Gastrocnemius medialis (tissue), 4 donors: ENCODE measurements around the gene HMX1. TPM values are rescaled to one million over a fixed set of nuclear protein-coding genes. Genes with fewer than 3 reads are reported as not detected.

Experiments used
- ATAC-seq, 2 donors: fragments of 150-250 bp; one replicate each; pipeline ENCODE4 v1.9.1; 2016
- DNase-seq, 2 donors: peaks; one replicate each; pipeline ENCODE4 v3.0.0-alpha.2; 2019
- H3K27ac ChIP-seq, 4 donors: fragments of 200-600 bp; sonication (generic); 1 replicate in 1 of 4; 2 replicates in 3 of 4; pipeline ENCODE4 v1.5.1; 2016 to 2018; ENCODE audit warnings: mild to moderate bottlenecking in 2 of 4, moderate library complexity in 1 of 4
- H3K27me3 ChIP-seq, 3 donors: fragments of 200-600 bp; sonication (generic) in 2 of 3; 1 replicate in 1 of 3; 2 replicates in 2 of 3; pipeline versions ENCODE4 v1.5.1 to v1.6.0; 2016 to 2019; ENCODE audit warnings: mild to moderate bottlenecking in 1 of 3, moderate library complexity in 1 of 3
- H3K36me3 ChIP-seq, 2 donors: fragments of 200-600 bp; sonication (generic) in 1 of 2; one replicate each; pipeline ENCODE4 v1.5.1; 2017 to 2018
- H3K4me1 ChIP-seq, 2 donors: fragments of 200-600 bp; sonication (generic) in 1 of 2; one replicate each; pipeline ENCODE4 v1.5.1; 2016 to 2017; ENCODE audit warnings: mild to moderate bottlenecking in 2 of 2
- H3K4me3 ChIP-seq, 4 donors: fragments of 200-600 bp; sonication (generic) in 3 of 4; 1 replicate in 1 of 4; 2 replicates in 3 of 4; pipeline ENCODE4 v1.5.1; 2016 to 2019; ENCODE audit warnings: mild to moderate bottlenecking in 2 of 4
- H3K9me3 ChIP-seq, 3 donors: fragments of 200-600 bp; sonication (generic) in 2 of 3; 1 replicate in 1 of 3; 2 replicates in 2 of 3; pipeline ENCODE4 v1.5.1; 2016 to 2019
- POLR2A ChIP-seq, 2 donors: fragments of 450-650 bp; IDR thresholded peaks; one replicate each; pipeline ENCODE4 v1.6.1; 2017; ENCODE audit warnings: antibody characterized with exemption in 2 of 2, mild to moderate bottlenecking in 2 of 2, moderate library complexity in 2 of 2
- in situ Hi-C, 4 donors: fragments of 200-750 bp; cut with MboI; loops; one replicate each; pipeline versions ENCODE4 v1.15.0 to v1.8.0; 2017; ENCODE audit warnings: low sequenced_read_pairs in 4 of 4
- intact Hi-C: fragments of 100-400 bp; cut with DNase I; formaldehyde crosslinking; loops from one replicate; pipeline ENCODE4 v1.15.1; 2023; ENCODE audit warnings: low total_unique reads
- total RNA-seq, 4 donors: library from RNA; depleted of rRNA; stranded (reverse); fragments of >200 nt; gene quantifications; one replicate each; pipeline versions ENCODE4 v1.1.0 to v1.2.3, GENCODE V29; 2016
- TF ChIP-seq, protein P1 (sequence below), 5 experiments: fragments of 450-650 bp in 3 of 5; fragments of 200-600 bp in 2 of 5; sonication (generic) in 2 of 5; IDR thresholded peaks in 4 of 5; conservative IDR thresholded peaks in 1 of 5; 1 replicate in 4 of 5; 2 replicates in 1 of 5; pipeline ENCODE4 v1.5.1; 2016 to 2019; ENCODE audit warnings: antibody characterized with exemption in 5 of 5, mild to moderate bottlenecking in 3 of 5, moderate library complexity in 3 of 5

Gene HMX1
- total RNA-seq, 4 donors from 2014 or later = not detected

DNA sequence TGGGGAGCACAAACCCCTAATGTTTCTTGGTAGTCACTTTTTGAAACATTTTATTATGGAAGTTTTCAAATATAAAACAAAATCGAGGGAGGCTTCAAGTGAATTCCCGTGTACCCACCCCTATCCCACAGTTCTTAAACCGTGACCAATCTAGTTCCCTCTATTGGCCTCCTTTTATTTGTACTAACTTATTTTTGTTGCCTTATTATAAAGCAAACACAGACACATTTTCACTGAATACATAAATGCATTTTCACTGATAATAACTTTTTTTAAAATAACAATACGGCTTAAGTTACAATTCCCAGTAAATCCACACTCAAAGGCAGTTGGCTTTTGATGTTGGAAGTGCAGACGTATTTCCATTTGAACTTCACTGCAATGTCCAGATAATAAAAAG, 9.3 kb downstream of the HMX1 start:
- Histone ChIP-seq H3K9me3 (no peaks in the 10 kb centered on the region), H3K27ac (no peak overlapping the region), H3K27me3 (peaks cover 82 to 93% (median 85%) of the 10 kb centered on the region in 3 donors), H3K36me3 (no peaks in the 10 kb centered on the region), H3K4me3 (no peak overlapping the region), H3K4me1 (no peaks in the 10 kb centered on the region)
- no peak for TF ChIP-seq POLR2A (IDR thresholded peaks at IDR 0.05)
- TF ChIP-seq, protein P1, sequence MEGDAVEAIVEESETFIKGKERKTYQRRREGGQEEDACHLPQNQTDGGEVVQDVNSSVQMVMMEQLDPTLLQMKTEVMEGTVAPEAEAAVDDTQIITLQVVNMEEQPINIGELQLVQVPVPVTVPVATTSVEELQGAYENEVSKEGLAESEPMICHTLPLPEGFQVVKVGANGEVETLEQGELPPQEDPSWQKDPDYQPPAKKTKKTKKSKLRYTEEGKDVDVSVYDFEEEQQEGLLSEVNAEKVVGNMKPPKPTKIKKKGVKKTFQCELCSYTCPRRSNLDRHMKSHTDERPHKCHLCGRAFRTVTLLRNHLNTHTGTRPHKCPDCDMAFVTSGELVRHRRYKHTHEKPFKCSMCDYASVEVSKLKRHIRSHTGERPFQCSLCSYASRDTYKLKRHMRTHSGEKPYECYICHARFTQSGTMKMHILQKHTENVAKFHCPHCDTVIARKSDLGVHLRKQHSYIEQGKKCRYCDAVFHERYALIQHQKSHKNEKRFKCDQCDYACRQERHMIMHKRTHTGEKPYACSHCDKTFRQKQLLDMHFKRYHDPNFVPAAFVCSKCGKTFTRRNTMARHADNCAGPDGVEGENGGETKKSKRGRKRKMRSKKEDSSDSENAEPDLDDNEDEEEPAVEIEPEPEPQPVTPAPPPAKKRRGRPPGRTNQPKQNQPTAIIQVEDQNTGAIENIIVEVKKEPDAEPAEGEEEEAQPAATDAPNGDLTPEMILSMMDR (IDR thresholded peaks at IDR 0.05 in 4 of 5, conservative IDR thresholded peaks at IDR 0.05 in 1 of 5) = no peak
- intact Hi-C loops (no loop called here), in situ Hi-C loops (no loop called here)
- DNase-seq (no peak), ATAC-seq (no peak)

- H3K27ac ChIP-seq = no peak overlapping the region
- intact Hi-C loops (no loop called here), in situ Hi-C loops (no loop called here)
- no peaks in the 10 kb centered on the region for H3K4me1 ChIP-seq
- H3K36me3 ChIP-seq = no peaks in the 10 kb centered on the region
- DNase-seq = no peak
- ATAC-seq = no peak
- H3K9me3 ChIP-seq = no peaks in the 10 kb centered on the region
- no peak for TF ChIP-seq POLR2A (IDR thresholded peaks at IDR 0.05)
- H3K4me3 ChIP-seq = no peak overlapping the region
- H3K27me3 ChIP-seq = peaks cover 83 to 93% (median 83%) of the 10 kb centered on the region in 3 donors
Measured at GRCh38 chr4:8861576-8862295, 9.9 kb downstream of the HMX1 start.

- Histone ChIP-seq H3K4me1 (no peaks in the 10 kb centered on the region), H3K27ac (no peak overlapping the region), H3K36me3 (no peaks in the 10 kb centered on the region), H3K27me3 (peaks cover 83 to 94% (median 83%) of the 10 kb centered on the region in 3 donors), H3K9me3 (no peaks in the 10 kb centered on the region), H3K4me3 (no peak overlapping the region)
- DNase-seq (no peak), ATAC-seq (no peak)
- TF ChIP-seq, protein P1 (IDR thresholded peaks at IDR 0.05 in 4 of 5, conservative IDR thresholded peaks at IDR 0.05 in 1 of 5) = no peak
- no peak for TF ChIP-seq POLR2A (IDR thresholded peaks at IDR 0.05)
- in situ Hi-C loops = no loop called here
- intact Hi-C loops = no loop called here
Measured at GRCh38 chr4:8860892-8861575, 10.6 kb downstream of the HMX1 start.

DNA sequence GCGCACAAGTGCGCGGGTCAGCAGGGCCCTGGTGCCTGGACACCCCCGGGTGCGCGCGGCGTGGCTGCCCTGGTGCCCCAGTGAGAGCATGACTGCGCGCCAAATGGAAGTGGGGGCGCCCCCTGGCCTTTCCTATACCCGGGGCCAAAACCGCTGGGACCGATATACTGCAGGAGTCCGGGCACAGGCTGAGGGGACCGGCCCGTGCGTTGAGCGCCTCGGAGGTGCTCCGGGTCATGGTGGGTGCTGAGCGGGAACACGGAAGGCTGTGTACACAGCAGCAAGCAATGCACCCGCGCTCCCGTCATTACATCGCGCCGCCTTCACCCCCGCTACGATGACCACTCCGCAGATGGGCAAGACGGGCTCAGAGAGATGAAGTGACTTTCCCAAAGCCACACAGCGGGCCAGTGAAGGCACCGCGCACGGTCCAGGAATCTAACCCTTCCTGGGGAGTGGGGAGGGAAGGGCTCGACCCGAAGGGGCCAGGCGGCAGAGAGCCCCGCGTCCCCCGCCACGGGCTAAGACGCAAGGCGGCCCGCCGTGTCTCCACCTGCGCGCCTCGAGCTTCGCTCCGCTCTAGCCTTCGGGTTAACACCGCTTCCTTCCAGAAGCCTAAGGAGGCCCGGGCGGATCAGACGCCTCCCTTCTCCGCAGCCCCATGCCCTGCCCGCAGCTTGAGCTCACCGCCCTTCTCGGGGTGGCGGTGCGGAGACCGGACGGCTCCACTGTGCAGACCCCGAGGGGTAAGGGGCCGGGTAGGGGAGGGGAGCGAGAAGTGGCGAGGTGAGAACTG, 11.3 kb downstream of the HMX1 start:
- Histone ChIP-seq H3K27me3 (peaks cover 79 to 96% (median 88%) of the 10 kb centered on the region in 3 donors), H3K36me3 (no peaks in the 10 kb centered on the region), H3K9me3 (no peaks in the 10 kb centered on the region), H3K4me3 (no peak overlapping the region), H3K27ac (no peak overlapping the region), H3K4me1 (no peaks in the 10 kb centered on the region)
- intact Hi-C loops = no loop called here
- ATAC-seq (no peak), DNase-seq (no peak)
- in situ Hi-C loops = no loop called here
- TF ChIP-seq POLR2A (IDR thresholded peaks at IDR 0.05) = no peak
- TF ChIP-seq, protein P1 (IDR thresholded peaks at IDR 0.05 in 4 of 5, conservative IDR thresholded peaks at IDR 0.05 in 1 of 5) = no peak
